Natural killer cell treated with Interleukin-12 subunit alpha and Interleukin-12 subunit beta and Interleukin-15 and Interleukin-18, amount 100 ng/mL, for 72 hours (primary cell): ENCODE results near the gene PRKAR1B. TPM values are rescaled to one million over a fixed set of nuclear protein-coding genes. Genes with fewer than 3 reads are reported as not detected.
"Not testable (repeated sequence)": the region's sequence is repeated elsewhere in the genome, so short reads cannot be mapped to it uniquely, and the experiment has no call there.

ENCODE experiments used
- ATAC-seq, 2 donors: fragments of 150-1000 bp; cut with Tn5 transposase in 1 of 2; sonication (Bioruptor Pico), chemical (Tn5 transposase) in 1 of 2; 2 replicates each; pipeline ENCODE4 v1.10.0; 2021
- DNase-seq: peaks from one replicate; pipeline ENCODE4 v3.0.0; 2022; ENCODE audit warnings: low spot score
- H3K27ac Mint-ChIP-seq, 2 donors: 1 replicate in 1 of 2; 2 replicates in 1 of 2; pipeline ENCODE4 v1.8.0; 2022; ENCODE audit warnings: mixed read lengths in 2 of 2, mild to moderate bottlenecking in 1 of 2, moderate library complexity in 1 of 2
- H3K27me3 Mint-ChIP-seq, 2 donors: 1 replicate in 1 of 2; 2 replicates in 1 of 2; pipeline ENCODE4 v1.8.0; 2022; ENCODE audit warnings: mixed read lengths in 2 of 2
- H3K36me3 Mint-ChIP-seq: one replicate; pipeline ENCODE4 v1.8.0; 2022; ENCODE audit warnings: mixed read lengths
- H3K4me1 Mint-ChIP-seq, 2 donors: 1 replicate in 1 of 2; 2 replicates in 1 of 2; pipeline ENCODE4 v1.8.0; 2022; ENCODE audit warnings: low read depth in 2 of 2, mixed read lengths in 2 of 2, mild to moderate bottlenecking in 1 of 2
- H3K4me3 Mint-ChIP-seq: one replicate; pipeline ENCODE4 v1.8.0; 2022; ENCODE audit warnings: mixed read lengths
- H3K9me3 Mint-ChIP-seq: 2 replicates; pipeline ENCODE4 v1.8.0; 2022; ENCODE audit warnings: mixed read lengths
- total RNA-seq, 2 donors: library from RNA; stranded (reverse); gene quantifications; one replicate each; pipeline ENCODE4 v1.2.3, GENCODE V29; 2022

Gene PRKAR1B
- total RNA-seq, 2 donors from 2014 or later, result 9.8 to 31.9 TPM

GRCh38 chr7:659996-660395 is 67.1 kb downstream of the PRKAR1B start:
- no peak overlapping the region for H3K27ac Mint-ChIP-seq
- no peaks in the 10 kb centered on the region for H3K9me3 Mint-ChIP-seq
- peaks cover 0 to 6% of the 10 kb centered on the region in 2 donors for H3K4me1 Mint-ChIP-seq
- no peaks in the 10 kb centered on the region for H3K36me3 Mint-ChIP-seq
- no peak for DNase-seq
- H3K4me3 Mint-ChIP-seq, result no peak overlapping the region
- no peaks in the 10 kb centered on the region for H3K27me3 Mint-ChIP-seq
- ATAC-seq, result no peak

- H3K4me1 Mint-ChIP-seq, result peaks cover 0 to 6% of the 10 kb centered on the region in 2 donors
- no peaks in the 10 kb centered on the region for H3K36me3 Mint-ChIP-seq
- H3K27me3 Mint-ChIP-seq, result no peaks in the 10 kb centered on the region
- H3K9me3 Mint-ChIP-seq, result no peaks in the 10 kb centered on the region
- H3K27ac Mint-ChIP-seq, result no peak overlapping the region
- ATAC-seq (no peak), DNase-seq (no peak)
- H3K4me3 Mint-ChIP-seq, result no peak overlapping the region
Observed at GRCh38 chr7:659306-659847, 67.7 kb downstream of the PRKAR1B start.

- no peak overlapping the region for H3K27ac Mint-ChIP-seq
- DNase-seq, result no peak
- no peak overlapping the region for H3K4me3 Mint-ChIP-seq
- no peaks in the 10 kb centered on the region for H3K36me3 Mint-ChIP-seq
- no peak for ATAC-seq
- peaks cover 0 to 3% of the 10 kb centered on the region in 2 donors for H3K4me1 Mint-ChIP-seq
- no peaks in the 10 kb centered on the region for H3K9me3 Mint-ChIP-seq
- no peaks in the 10 kb centered on the region for H3K27me3 Mint-ChIP-seq
Observed at GRCh38 chr7:657565-658119, 69.4 kb downstream of the PRKAR1B start.

GRCh38 chr7:657010-657409 is 70.1 kb downstream of the PRKAR1B start:
- H3K27ac Mint-ChIP-seq, ATAC-seq, H3K27me3 Mint-ChIP-seq, DNase-seq, H3K36me3 Mint-ChIP-seq, H3K4me3 Mint-ChIP-seq, H3K9me3 Mint-ChIP-seq, H3K4me1 Mint-ChIP-seq: not testable (repeated sequence)

GRCh38 chr7:655758-656157 is 71.3 kb downstream of the PRKAR1B start:
- Mint-ChIP-seq H3K36me3 (no peaks in the 10 kb centered on the region), H3K4me1 (no peaks in the 10 kb centered on the region), H3K27me3 (no peaks in the 10 kb centered on the region), H3K4me3 (no peak overlapping the region), H3K27ac (no peak overlapping the region), H3K9me3 (no peaks in the 10 kb centered on the region)
- ATAC-seq (no peak), DNase-seq (no peak)

GRCh38 chr7:653829-654764 is 73.0 kb downstream of the PRKAR1B start:
- Mint-ChIP-seq H3K27ac (no peak overlapping the region), H3K9me3 (no peaks in the 10 kb centered on the region), H3K4me3 (no peak overlapping the region), H3K27me3 (no peaks in the 10 kb centered on the region), H3K4me1 (no peaks in the 10 kb centered on the region), H3K36me3 (no peaks in the 10 kb centered on the region)
- ATAC-seq (no peak), DNase-seq (no peak)

GRCh38 chr7:652881-653280 is 74.2 kb downstream of the PRKAR1B start:
- Mint-ChIP-seq H3K36me3 (no peaks in the 10 kb centered on the region), H3K9me3 (no peaks in the 10 kb centered on the region), H3K27ac (no peak overlapping the region), H3K4me3 (no peak overlapping the region), H3K4me1 (no peaks in the 10 kb centered on the region), H3K27me3 (no peaks in the 10 kb centered on the region)
- DNase-seq (no peak), ATAC-seq (no peak)

- H3K4me1 Mint-ChIP-seq, H3K27me3 Mint-ChIP-seq, ATAC-seq, H3K36me3 Mint-ChIP-seq, H3K9me3 Mint-ChIP-seq, H3K4me3 Mint-ChIP-seq, DNase-seq, H3K27ac Mint-ChIP-seq: not testable (repeated sequence)
Observed at GRCh38 chr7:652167-652566, 74.9 kb downstream of the PRKAR1B start.

- H3K4me1 Mint-ChIP-seq, result no peaks in the 10 kb centered on the region
- no peak overlapping the region for H3K27ac Mint-ChIP-seq
- H3K36me3 Mint-ChIP-seq, result no peaks in the 10 kb centered on the region
- no peak for ATAC-seq
- DNase-seq, result no peak
- H3K9me3 Mint-ChIP-seq, result no peaks in the 10 kb centered on the region
- no peak overlapping the region for H3K4me3 Mint-ChIP-seq
- no peaks in the 10 kb centered on the region for H3K27me3 Mint-ChIP-seq
Observed at GRCh38 chr7:651032-651728, 75.9 kb downstream of the PRKAR1B start.

- ATAC-seq (no peak), DNase-seq (no peak)
- Mint-ChIP-seq H3K36me3 (no peaks in the 10 kb centered on the region), H3K4me1 (no peaks in the 10 kb centered on the region), H3K27me3 (no peaks in the 10 kb centered on the region), H3K27ac (no peak overlapping the region), H3K4me3 (no peak overlapping the region), H3K9me3 (no peaks in the 10 kb centered on the region)
Observed at GRCh38 chr7:650339-651031, 76.6 kb downstream of the PRKAR1B start.

GRCh38 chr7:646951-647350 is 80.1 kb downstream of the PRKAR1B start:
- Mint-ChIP-seq H3K27me3 (no peaks in the 10 kb centered on the region), H3K27ac (no peak overlapping the region), H3K4me3 (no peak overlapping the region), H3K36me3 (no peaks in the 10 kb centered on the region), H3K4me1 (no peaks in the 10 kb centered on the region), H3K9me3 (no peaks in the 10 kb centered on the region)
- DNase-seq (no peak), ATAC-seq (no peak)

GRCh38 chr7:646487-646886 is 80.6 kb downstream of the PRKAR1B start:
- DNase-seq (no peak), ATAC-seq (no peak)
- H3K36me3 Mint-ChIP-seq, result no peaks in the 10 kb centered on the region
- no peaks in the 10 kb centered on the region for H3K9me3 Mint-ChIP-seq
- H3K27ac Mint-ChIP-seq, result no peak overlapping the region
- no peaks in the 10 kb centered on the region for H3K4me1 Mint-ChIP-seq
- no peak overlapping the region for H3K4me3 Mint-ChIP-seq
- no peaks in the 10 kb centered on the region for H3K27me3 Mint-ChIP-seq

- H3K36me3 Mint-ChIP-seq, result no peaks in the 10 kb centered on the region
- no peak overlapping the region for H3K4me3 Mint-ChIP-seq
- no peaks in the 10 kb centered on the region for H3K9me3 Mint-ChIP-seq
- H3K4me1 Mint-ChIP-seq, result peaks cover 0 to 2% of the 10 kb centered on the region in 2 donors
- DNase-seq (no peak), ATAC-seq (no peak)
- H3K27ac Mint-ChIP-seq, result no peak overlapping the region
- H3K27me3 Mint-ChIP-seq, result no peaks in the 10 kb centered on the region
Observed at GRCh38 chr7:645606-646005, 81.5 kb downstream of the PRKAR1B start.
